ENCODE data around the gene OR10A4. TPM values are rescaled to one million over a fixed set of nuclear protein-coding genes. Genes with fewer than 3 reads are reported as not detected.

The OR10A4 gene
- total RNA-seq, 1 experiment from 2014 or later, result not detected

GRCh38 chr11:6855971-6856541, 20.4 kb upstream of the OR10A4 start:
- Histone ChIP-seq H3K4me1 (no peaks in the 10 kb centered on the region), H3K27me3 (replicated peaks; ENCODE audit: control insufficient read depth, insufficient read depth, low read length) (no peaks in the 10 kb centered on the region), H3K9me3 (no peaks in the 10 kb centered on the region), H3K36me3 (ENCODE audit: control insufficient read depth, insufficient read depth, low read length) (no peaks in the 10 kb centered on the region), H3K4me3 (ENCODE audit: low read depth, low read length) (no peak overlapping the region)
- H3K4me3 Mint-ChIP-seq (ENCODE audit: unreplicated experiment), result no peak overlapping the region
- TF ChIP-seq, protein P1, sequence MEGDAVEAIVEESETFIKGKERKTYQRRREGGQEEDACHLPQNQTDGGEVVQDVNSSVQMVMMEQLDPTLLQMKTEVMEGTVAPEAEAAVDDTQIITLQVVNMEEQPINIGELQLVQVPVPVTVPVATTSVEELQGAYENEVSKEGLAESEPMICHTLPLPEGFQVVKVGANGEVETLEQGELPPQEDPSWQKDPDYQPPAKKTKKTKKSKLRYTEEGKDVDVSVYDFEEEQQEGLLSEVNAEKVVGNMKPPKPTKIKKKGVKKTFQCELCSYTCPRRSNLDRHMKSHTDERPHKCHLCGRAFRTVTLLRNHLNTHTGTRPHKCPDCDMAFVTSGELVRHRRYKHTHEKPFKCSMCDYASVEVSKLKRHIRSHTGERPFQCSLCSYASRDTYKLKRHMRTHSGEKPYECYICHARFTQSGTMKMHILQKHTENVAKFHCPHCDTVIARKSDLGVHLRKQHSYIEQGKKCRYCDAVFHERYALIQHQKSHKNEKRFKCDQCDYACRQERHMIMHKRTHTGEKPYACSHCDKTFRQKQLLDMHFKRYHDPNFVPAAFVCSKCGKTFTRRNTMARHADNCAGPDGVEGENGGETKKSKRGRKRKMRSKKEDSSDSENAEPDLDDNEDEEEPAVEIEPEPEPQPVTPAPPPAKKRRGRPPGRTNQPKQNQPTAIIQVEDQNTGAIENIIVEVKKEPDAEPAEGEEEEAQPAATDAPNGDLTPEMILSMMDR (IDR thresholded peaks at IDR 0.05; ENCODE audit: insufficient read depth in 1 of 2, low read depth in 1 of 2, low read length in 1 of 2, severe bottlenecking in 1 of 2, unreplicated experiment in 1 of 2), result no peak
- no peaks in the 10 kb centered on the region for H3K4me1 Mint-ChIP-seq (ENCODE audit: low read depth, unreplicated experiment)
- no peak for DNase-seq
- peaks cover 9% of the 10 kb centered on the region for H3K27me3 Mint-ChIP-seq (ENCODE audit: insufficient read depth, unreplicated experiment)
- no peak overlapping the region for H3K27ac Mint-ChIP-seq (ENCODE audit: unreplicated experiment)
- H3K9me3 Mint-ChIP-seq (ENCODE audit: unreplicated experiment), result peaks cover 6% of the 10 kb centered on the region
- no peaks in the 10 kb centered on the region for H3K36me3 Mint-ChIP-seq (ENCODE audit: insufficient read depth, unreplicated experiment)
- POLR2A ChIA-PET, result no interaction called here
- intact Hi-C loops (cut with micrococcal nuclease; ENCODE audit: unreplicated experiment), result no loop called here
- BruUV-seq (replicated peaks), result no TSS peak
- CTCF ChIA-PET, result interaction anchor here (1.2 kb wide), 1 partner anchor 44 kb away, joined by 5 read pairs; no protein-coding TSS in a partner anchor

- TF ChIP-seq, protein P1 (IDR thresholded peaks at IDR 0.05; ENCODE audit: insufficient read depth in 1 of 2, low read depth in 1 of 2, low read length in 1 of 2, severe bottlenecking in 1 of 2, unreplicated experiment in 1 of 2), result no peak
- Mint-ChIP-seq H3K9me3 (ENCODE audit: unreplicated experiment) (peaks cover 6% of the 10 kb centered on the region), H3K27me3 (ENCODE audit: insufficient read depth, unreplicated experiment) (peaks cover 9% of the 10 kb centered on the region), H3K4me3 (ENCODE audit: unreplicated experiment) (no peak overlapping the region), H3K27ac (ENCODE audit: unreplicated experiment) (no peak overlapping the region), H3K4me1 (ENCODE audit: low read depth, unreplicated experiment) (no peaks in the 10 kb centered on the region), H3K36me3 (ENCODE audit: insufficient read depth, unreplicated experiment) (no peaks in the 10 kb centered on the region)
- POLR2A ChIA-PET, result no interaction called here
- no peaks in the 10 kb centered on the region for H3K36me3 ChIP-seq (ENCODE audit: control insufficient read depth, insufficient read depth, low read length)
- intact Hi-C loops (cut with micrococcal nuclease; ENCODE audit: unreplicated experiment), result no loop called here
- H3K4me3 ChIP-seq (ENCODE audit: low read depth, low read length), result no peak overlapping the region
- H3K9me3 ChIP-seq, result no peaks in the 10 kb centered on the region
- DNase-seq, result no peak
- no peaks in the 10 kb centered on the region for H3K4me1 ChIP-seq
- H3K27me3 ChIP-seq (replicated peaks; ENCODE audit: control insufficient read depth, insufficient read depth, low read length), result no peaks in the 10 kb centered on the region
- no TSS peak for BruUV-seq (replicated peaks)
- CTCF ChIA-PET, result no interaction called here
Observed at GRCh38 chr11:6856871-6857270, 19.6 kb upstream of the OR10A4 start.

DNA sequence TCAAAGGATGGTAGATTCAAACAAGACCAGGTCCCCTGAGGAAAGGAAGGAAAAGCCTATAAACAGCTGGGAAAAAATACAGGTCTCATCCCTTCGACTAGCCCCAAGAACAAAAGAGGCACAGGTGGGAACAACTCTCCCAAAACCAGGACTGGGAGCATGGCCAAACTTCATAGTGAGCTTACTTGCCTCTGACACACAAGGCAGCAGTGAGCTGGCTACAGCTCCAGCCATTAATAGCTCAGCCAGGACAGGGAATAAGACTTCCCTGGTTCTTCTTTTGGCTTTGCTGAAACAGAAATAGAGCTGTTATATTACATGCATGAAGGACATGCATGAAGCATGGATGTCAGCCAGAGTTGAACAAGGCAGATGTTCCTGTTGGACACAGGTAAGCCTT, 13.5 kb upstream of the OR10A4 start, which contains the start of gene OR10A2:
TSS of gene OR10A2 (plus strand) at position 97 of the 400 bp plus-strand sequence. CDS start 6,698 bp downstream, outside the sequence.
- no peak within 1 kb of the TSS for H3K27ac Mint-ChIP-seq (ENCODE audit: unreplicated experiment)
- POLR2A ChIA-PET, result no interaction called here
- no peak within 1 kb of the TSS for H3K4me3 Mint-ChIP-seq (ENCODE audit: unreplicated experiment)
- Histone ChIP-seq H3K4me1 (no peaks in the 10 kb centered on the region), H3K27me3 (replicated peaks; ENCODE audit: control insufficient read depth, insufficient read depth, low read length) (no peaks in the 10 kb centered on the region), H3K36me3 (ENCODE audit: control insufficient read depth, insufficient read depth, low read length) (no peaks in the 10 kb centered on the region), H3K4me3 (ENCODE audit: low read depth, low read length) (no peak within 1 kb of the TSS), H3K9me3 (no peaks in the 10 kb centered on the region)
- no peak for DNase-seq
- CTCF ChIA-PET, result no interaction called here
- H3K9me3 Mint-ChIP-seq (ENCODE audit: unreplicated experiment), result peaks cover 6% of the 10 kb centered on the region
- H3K36me3 Mint-ChIP-seq (ENCODE audit: insufficient read depth, unreplicated experiment), result no peaks in the 10 kb centered on the region
- BruUV-seq (replicated peaks), result no TSS peak
- H3K27me3 Mint-ChIP-seq (ENCODE audit: insufficient read depth, unreplicated experiment), result peaks cover 3% of the 10 kb centered on the region
- no peaks in the 10 kb centered on the region for H3K4me1 Mint-ChIP-seq (ENCODE audit: low read depth, unreplicated experiment)
- intact Hi-C loops (cut with micrococcal nuclease; ENCODE audit: unreplicated experiment), result no loop called here
- TF ChIP-seq, protein P1 (IDR thresholded peaks at IDR 0.05; ENCODE audit: insufficient read depth in 1 of 2, low read depth in 1 of 2, low read length in 1 of 2, severe bottlenecking in 1 of 2, unreplicated experiment in 1 of 2), result no peak
